ENCODE data around the gene SLC28A1.

The SLC28A1 gene

DNA sequence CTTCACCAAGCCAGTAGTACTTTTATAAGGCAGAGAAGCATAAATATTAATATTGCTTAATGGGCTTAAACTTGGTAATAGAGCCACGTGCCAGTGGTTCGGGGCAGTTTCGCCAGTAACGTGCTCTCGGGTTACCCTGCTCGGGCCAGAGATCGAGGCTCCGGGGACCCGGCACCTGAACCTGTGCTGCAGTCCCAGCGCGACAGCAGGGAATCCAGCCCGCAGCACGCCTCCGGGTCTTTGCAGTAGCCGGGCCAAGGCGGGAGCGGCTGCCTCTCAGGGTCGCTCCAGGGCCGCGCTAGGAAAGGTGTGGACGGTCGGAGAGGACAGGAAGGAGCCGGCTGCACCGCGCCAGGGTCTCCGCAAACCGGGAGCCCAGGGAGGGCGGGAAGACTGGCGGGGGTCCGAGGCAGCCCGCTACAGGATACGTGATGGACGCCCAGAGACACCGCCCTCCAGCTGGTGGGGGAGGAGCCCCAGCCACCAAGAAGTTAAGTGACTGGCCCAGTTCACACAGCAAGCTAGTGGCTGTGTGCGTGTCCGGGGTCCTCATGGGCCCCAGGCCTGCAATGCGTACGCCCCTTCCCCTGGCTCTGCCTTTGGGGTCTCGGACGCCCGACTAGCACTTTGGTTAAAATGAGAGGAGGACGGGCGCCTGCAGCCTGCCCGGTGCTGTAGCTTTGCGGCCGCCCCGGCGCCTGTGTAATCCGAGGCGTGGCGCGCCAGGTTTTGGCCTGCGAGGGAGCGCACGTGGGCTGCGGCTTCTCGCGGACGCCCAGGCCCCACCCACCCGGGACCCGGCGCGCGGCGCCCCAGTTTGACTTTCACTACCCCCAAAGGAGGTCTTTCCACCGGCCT, 96.0 kb downstream of the SLC28A1 start:
- H3K4me3 ChIP-seq (IDR thresholded peaks at IDR 0.05; ENCODE audit: insufficient read depth, low read depth, low read length) = no peak overlapping the region
- no peaks in the 10 kb centered on the region for H4K20me1 ChIP-seq (ENCODE audit: insufficient read depth)
- H3K4me2 ChIP-seq = peak overlapping the region; percentile 88
- no peaks in the 10 kb centered on the region for H3K36me3 ChIP-seq (ENCODE audit: insufficient read depth)
- no peak for TF ChIP-seq CTCF (conservative IDR thresholded peaks at IDR 0.05; ENCODE audit: low read depth, low read length)
- H3K9ac ChIP-seq = peak overlapping the region; percentile 78
- no peaks in the 10 kb centered on the region for H3K27me3 ChIP-seq (ENCODE audit: insufficient read depth, low read depth)
- peak overlapping the region; percentile 88 for H2AFZ ChIP-seq (ENCODE audit: low read depth)
- peak overlapping the region; percentile 69 for H3K27ac ChIP-seq
- H3K4me1 ChIP-seq (ENCODE audit: low read depth, poor library complexity, severe bottlenecking) = peaks cover 22% of the 10 kb centered on the region
- no peaks in the 10 kb centered on the region; the same call in 1 of the 2 replicates for H3K79me2 ChIP-seq (ENCODE audit: insufficient read depth, low read depth)

- TF ChIP-seq CTCF (conservative IDR thresholded peaks at IDR 0.05; ENCODE audit: low read depth, low read length) = no peak
- H3K27ac ChIP-seq = peak overlapping the region; percentile 69
- peak overlapping the region; percentile 78 for H3K9ac ChIP-seq
- H3K27me3 ChIP-seq (ENCODE audit: insufficient read depth, low read depth) = no peaks in the 10 kb centered on the region
- H3K79me2 ChIP-seq (ENCODE audit: insufficient read depth, low read depth) = no peaks in the 10 kb centered on the region; the same call in 1 of the 2 replicates
- H3K4me1 ChIP-seq (ENCODE audit: low read depth, poor library complexity, severe bottlenecking) = peaks cover 22% of the 10 kb centered on the region
- no peaks in the 10 kb centered on the region for H4K20me1 ChIP-seq (ENCODE audit: insufficient read depth)
- no peaks in the 10 kb centered on the region for H3K36me3 ChIP-seq (ENCODE audit: insufficient read depth)
- peak overlapping the region; percentile 88; the same call in 1 of the 2 replicates for H3K4me2 ChIP-seq
- H2AFZ ChIP-seq (ENCODE audit: low read depth) = peak overlapping the region; percentile 88
- H3K4me3 ChIP-seq (IDR thresholded peaks at IDR 0.05; ENCODE audit: insufficient read depth, low read depth, low read length) = no peak overlapping the region
These were observed 96.7 kb downstream of the SLC28A1 start for GRCh38 chr15:84981054-84981710.

- peaks cover 19% of the 10 kb centered on the region for H3K4me1 ChIP-seq (ENCODE audit: low read depth, poor library complexity, severe bottlenecking)
- H3K4me2 ChIP-seq = peak within 1 kb of the TSS; percentile 88; the same call in 1 of the 2 replicates
- peaks cover 3% of the 10 kb centered on the region; the same call in 1 of the 2 replicates for H3K79me2 ChIP-seq (ENCODE audit: insufficient read depth, low read depth)
- H3K9ac ChIP-seq = peak within 1 kb of the TSS; percentile 78
- H3K4me3 ChIP-seq (IDR thresholded peaks at IDR 0.05; ENCODE audit: insufficient read depth, low read depth, low read length) = no peak within 1 kb of the TSS
- TF ChIP-seq CTCF (conservative IDR thresholded peaks at IDR 0.05; ENCODE audit: low read depth, low read length) = no peak
- peak within 1 kb of the TSS; percentile 69 for H3K27ac ChIP-seq
- H3K36me3 ChIP-seq (ENCODE audit: insufficient read depth) = no peaks in the 10 kb centered on the region
- H4K20me1 ChIP-seq (ENCODE audit: insufficient read depth) = no peaks in the 10 kb centered on the region
- no peaks in the 10 kb centered on the region for H3K27me3 ChIP-seq (ENCODE audit: insufficient read depth, low read depth)
- H2AFZ ChIP-seq (ENCODE audit: low read depth) = peak within 1 kb of the TSS; percentile 88
These were observed 97.3 kb downstream of the SLC28A1 start, which contains the start of gene PDE8A for GRCh38 chr15:84981711-84982300. Gene PDE8A, plus strand, starts transcription at chr15:84981856. Its CDS starts 307 bp downstream, at chr15:84982163.

DNA sequence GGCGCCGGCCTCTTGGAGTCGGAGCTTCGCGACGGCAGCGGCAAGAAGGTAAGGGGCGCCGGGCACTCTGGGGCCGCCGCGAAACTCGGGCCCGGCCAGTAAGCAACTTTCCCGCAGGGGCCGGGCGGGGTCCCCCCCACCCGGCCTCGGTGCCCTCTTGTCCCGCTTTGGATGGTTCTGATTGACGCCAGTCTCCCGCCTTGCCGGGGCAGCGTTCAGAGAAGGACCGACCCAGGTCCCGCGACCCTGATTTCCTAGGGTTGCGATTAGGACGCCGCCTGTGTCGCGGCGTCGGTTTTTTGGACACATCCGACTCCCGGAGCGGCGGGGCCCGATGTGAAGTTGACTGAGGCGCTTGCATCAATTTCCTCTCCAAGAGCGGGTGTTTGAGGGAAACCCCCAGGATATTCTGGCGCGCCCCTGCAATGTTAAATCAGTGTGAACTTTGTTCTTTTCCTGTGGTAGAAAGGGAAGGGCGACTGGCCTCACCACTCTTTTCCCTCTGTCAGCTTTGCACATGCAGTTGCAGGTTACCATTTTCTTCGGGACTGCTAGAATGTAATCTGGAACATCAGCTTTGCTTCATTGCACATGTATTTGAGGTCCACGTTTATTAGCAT, 97.9 kb downstream of the SLC28A1 start:
- H3K4me3 ChIP-seq (IDR thresholded peaks at IDR 0.05; ENCODE audit: insufficient read depth, low read depth, low read length) = no peak overlapping the region
- peaks cover 15% of the 10 kb centered on the region for H3K4me1 ChIP-seq (ENCODE audit: low read depth, poor library complexity, severe bottlenecking)
- H3K9ac ChIP-seq = peak overlapping the region; percentile 78
- no peaks in the 10 kb centered on the region for H4K20me1 ChIP-seq (ENCODE audit: insufficient read depth)
- H2AFZ ChIP-seq (ENCODE audit: low read depth) = peak overlapping the region; percentile 78; the same call in 1 of the 2 replicates
- no peak for TF ChIP-seq CTCF (conservative IDR thresholded peaks at IDR 0.05; ENCODE audit: low read depth, low read length)
- no peaks in the 10 kb centered on the region for H3K27me3 ChIP-seq (ENCODE audit: insufficient read depth, low read depth)
- H3K36me3 ChIP-seq (ENCODE audit: insufficient read depth) = no peaks in the 10 kb centered on the region
- H3K79me2 ChIP-seq (ENCODE audit: insufficient read depth, low read depth) = peaks cover 4% of the 10 kb centered on the region; the same call in 1 of the 2 replicates
- H3K27ac ChIP-seq = no peak overlapping the region
- peak overlapping the region; percentile 56; the same call in 1 of the 2 replicates for H3K4me2 ChIP-seq

Measured in KMS-11 (cell line).